Uterus (tissue), 2 donors: ENCODE measurements around the gene TSPAN5.

Experiments
- CTCF ChIP-seq, 4 experiments: fragments of 200-600 bp in 2 of 4; fragments of 450-650 bp in 2 of 4; sonication (generic) in 2 of 4; IDR thresholded peaks; one replicate each; pipeline ENCODE4 v1.5.1; 2016 to 2019; ENCODE audit warnings: antibody characterized with exemption in 4 of 4, mild to moderate bottlenecking in 2 of 4, moderate library complexity in 1 of 4
- POLR2A ChIP-seq, 2 donors: fragments of 450-650 bp; IDR thresholded peaks; one replicate each; pipeline ENCODE4 v1.6.1; 2016; ENCODE audit warnings: antibody characterized with exemption in 2 of 2, mild to moderate bottlenecking in 1 of 2, moderate library complexity in 1 of 2

GRCh38 chr4:98573791-98574190 lies 84.6 kb downstream of the TSPAN5 start:
- TF ChIP-seq CTCF (IDR thresholded peaks at IDR 0.05) (no peak), POLR2A (IDR thresholded peaks at IDR 0.05) (no peak)
